GM19239 (cell line): ENCODE data around the gene NT5C3B.
A peak's percentile ranks its signal among the peaks of the same experiment; 100 is the strongest.

ENCODE experiments used
- DNase-seq: peaks from one replicate; pipeline ENCODE4 v3.0.0; 2011; ENCODE audit warnings: low spot score; ENCODE audit not compliant: insufficient read length
- FAIRE-seq: peaks from 2 replicates; lab custom pipeline; 2011; peaks lifted over from hg19 to GRCh38; lab: Jason Lieb, UNC

NT5C3B gene

DNA sequence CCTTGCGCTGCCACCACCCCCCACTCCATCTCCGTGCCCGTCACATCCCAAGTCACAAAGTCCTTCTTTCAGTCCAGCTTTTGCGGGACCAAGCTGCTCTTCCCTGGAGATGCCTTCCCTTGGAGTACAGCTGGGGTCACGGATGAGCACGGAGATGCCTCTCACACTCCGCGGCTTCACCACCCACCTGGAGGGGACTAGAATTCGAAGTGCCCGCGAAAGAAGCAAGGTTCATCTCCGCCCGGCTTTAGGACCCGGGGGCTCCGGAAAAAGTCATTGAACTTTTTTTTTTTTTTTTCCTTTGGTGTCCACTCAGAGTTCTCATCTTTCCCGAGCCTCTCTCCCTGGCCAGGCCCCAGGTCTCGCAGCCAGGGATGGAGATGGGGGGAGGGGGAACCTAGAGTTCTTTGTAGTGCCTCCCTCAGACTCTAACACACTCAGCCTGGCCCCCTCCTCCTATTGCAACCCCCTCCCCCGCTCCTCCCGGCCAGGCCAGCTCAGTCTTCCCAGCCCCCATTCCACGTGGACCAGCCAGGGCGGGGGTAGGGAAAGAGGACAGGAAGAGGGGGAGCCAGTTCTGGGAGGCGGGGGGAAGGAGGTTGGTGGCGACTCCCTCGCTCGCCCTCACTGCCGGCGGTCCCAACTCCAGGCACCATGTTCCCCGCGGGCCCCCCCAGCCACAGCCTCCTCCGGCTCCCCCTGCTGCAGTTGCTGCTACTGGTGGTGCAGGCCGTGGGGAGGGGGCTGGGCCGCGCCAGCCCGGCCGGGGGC lies 23.5 kb downstream of the NT5C3B start, which contains the start of gene FKBP10:
FKBP10 (plus strand) TSS at position 624 of the 771 bp plus-strand sequence; CDS start at position 655, 31 bp downstream.
- no peak for FAIRE-seq

DNA sequence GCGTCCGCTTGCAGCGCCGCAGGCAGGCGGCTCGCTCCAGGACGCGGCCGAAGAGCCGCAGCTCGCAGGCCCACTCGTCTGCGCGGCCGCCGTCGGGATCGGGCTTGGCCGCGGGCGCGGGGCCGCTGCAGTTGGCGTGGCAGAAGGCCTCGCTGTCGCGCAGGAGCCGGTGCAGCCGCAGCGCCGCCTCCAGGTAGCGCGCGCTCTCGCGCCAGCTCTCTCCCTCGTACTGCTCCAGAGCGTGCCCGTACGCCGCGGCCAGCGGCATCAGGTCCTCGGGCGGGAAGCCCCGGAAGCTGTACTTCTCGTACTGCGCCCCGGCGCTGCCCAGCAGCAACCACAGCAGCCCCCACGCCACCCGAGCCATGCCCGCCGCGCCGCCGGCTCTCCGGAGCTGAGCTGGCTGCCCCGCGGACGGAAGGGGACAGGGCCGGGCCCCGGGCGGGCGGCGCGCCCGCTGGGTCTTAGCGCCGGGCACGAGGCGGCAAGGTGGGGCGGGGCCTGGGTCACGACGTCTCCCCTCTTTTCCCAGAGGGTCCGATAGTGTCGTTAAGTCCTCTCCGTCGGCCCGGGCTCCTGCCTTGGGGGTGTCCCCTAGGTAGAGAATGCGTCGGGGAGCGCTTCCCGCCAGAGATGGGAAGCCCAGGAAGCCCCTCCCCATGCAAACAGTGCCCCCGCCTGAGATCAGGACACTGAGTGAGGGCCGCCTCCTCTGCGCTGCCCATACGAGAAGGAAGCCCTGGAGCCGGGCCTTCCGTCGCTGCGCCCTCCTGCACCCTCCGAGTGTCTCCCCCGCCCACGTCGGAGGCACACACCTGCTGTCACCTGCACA lies 24.3 kb downstream of the NT5C3B start, which contains the start of gene P3H4:
P3H4 (minus strand) TSS at position 401 of the 832 bp plus-strand sequence; CDS start at position 367, 34 bp downstream.
- DNase-seq = peak; percentile 75
- FAIRE-seq = no peak

More for the DNA sequence above, 23.5 kb downstream of the NT5C3B start, which contains the start of gene FKBP10:
- peak; percentile 41 for DNase-seq

DNA sequence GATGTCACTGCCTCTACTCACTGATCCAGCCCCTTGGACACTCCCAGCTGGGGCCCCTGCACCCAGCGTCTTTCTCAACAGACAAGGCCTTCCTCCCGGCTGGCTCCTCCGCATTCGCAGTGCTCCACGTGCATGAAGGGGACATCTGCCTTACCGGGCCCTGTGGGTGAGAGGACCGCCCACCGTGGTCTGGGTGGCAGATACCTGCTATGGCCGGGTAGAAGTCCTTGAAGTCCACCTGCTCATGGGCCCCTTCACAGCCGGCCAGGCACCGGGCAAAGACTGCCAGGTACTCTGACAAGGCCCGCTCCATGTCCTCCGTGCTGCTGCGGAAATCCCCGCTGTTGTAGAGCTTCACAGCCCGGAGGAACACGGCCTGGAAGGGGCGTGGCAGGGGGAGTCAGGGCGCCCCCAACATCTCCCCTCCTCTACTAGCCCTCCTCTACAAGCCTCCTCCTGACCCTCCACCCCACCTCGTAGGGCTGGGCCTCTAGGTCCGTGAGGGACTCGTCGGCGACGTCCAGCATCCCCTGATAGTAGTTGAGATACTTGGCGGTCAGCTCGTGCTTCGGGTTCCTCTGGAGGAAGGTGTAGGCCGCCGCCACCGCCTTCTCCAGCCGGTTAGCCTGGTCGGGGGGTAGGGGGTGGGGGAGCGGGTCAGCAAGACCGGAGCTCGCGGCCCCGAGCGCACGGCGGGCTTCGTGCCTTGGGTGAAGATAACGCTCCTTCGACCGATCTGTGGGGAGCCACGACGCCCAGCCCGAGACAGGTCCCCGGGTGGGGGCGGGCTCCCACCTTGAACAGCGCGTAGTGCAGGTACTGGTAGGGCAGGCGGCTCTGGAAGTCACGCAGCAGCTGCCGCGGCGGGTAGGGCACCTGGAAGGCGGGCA lies 25.1 kb downstream of the NT5C3B start:
- FAIRE-seq (no peak), DNase-seq (no peak)

DNA sequence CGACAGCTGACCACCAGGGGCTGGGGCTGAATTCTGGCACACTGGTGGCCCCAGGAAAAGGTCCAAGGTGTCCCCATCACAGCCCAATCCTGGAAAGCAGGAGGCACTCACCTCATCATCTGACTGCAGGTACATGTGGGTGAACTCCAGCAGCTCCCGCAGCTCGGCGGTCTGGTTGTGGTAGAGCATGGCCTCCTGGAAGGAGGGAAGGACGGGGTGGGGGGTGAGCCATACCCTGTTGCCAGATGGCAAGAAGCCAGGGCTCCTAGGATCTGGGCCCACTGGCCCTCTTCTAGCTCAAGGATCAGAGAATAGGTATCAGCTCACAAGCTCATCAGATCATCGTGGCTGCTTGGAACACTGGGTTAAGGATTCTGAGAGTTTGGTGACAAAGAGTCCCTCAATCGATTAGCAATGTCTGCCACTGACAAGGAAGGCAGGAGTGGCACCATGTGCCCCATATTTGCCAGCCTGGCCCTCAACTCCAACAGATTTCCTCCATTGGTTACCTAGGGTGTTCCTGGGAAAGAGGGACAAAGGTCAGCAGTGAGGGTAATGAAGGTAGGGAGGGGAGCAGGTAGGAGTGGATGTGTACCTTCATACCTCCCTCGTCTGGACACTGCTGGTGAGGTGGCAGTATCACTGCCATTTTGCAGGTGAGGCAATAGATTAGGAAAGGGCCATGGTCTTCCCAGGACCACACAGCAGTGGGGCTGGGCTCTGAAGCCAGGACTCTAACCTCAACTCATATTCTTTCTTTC lies 29.2 kb downstream of the NT5C3B start:
- no peak for FAIRE-seq

GRCh38 chr17:41803049-41804020 lies 32.7 kb downstream of the NT5C3B start:
- DNase-seq (no peak), FAIRE-seq (no peak)

More for the DNA sequence above, 29.2 kb downstream of the NT5C3B start:
- DNase-seq = no peak

DNA sequence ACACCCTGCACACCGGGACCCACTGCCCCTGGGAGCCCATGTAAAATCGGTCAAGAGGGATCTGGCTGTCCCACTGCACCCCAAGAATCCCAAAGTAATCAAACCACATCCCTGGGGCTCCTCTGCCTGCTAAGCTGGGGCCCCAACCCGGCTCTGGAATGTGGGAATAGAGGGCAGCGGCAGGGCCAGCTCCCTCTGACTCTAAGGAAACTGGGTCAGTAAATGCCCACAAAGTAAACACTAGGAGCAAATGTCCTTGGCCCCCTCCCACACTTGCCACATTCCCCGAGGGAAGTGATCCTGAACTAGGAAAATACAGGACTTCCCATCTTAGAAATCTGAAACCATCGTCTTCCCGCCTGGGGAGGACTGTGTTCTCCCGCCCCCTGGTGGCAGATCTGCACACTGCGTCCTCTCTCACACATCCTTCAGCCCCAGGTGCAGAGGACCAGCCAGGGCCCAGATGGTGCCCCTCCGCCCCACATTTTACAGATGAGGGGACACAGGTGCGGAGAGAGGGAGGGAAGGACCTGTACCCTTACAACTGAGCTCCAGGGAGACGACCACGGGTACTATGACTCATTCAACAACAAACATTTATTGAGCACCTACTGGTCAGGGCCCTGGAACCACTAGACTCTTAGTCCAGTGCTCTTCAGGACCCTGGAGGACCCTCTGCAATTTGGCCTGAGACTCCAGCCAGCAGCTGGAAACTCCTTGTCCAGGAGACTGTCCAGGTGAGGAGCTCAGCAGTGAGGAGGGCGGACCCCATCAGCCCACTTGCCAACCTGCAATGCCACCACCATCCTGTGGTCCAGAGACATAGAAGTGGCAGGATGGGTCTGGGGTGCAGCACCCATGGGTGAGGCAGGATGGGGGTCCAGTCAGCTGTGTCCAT lies 34.4 kb downstream of the NT5C3B start:
- DNase-seq = peak; percentile 86
- FAIRE-seq = peak; percentile 77

GRCh38 chr17:41800601-41801373 lies 35.2 kb downstream of the NT5C3B start:
- no peak for FAIRE-seq
- no peak for DNase-seq

DNA sequence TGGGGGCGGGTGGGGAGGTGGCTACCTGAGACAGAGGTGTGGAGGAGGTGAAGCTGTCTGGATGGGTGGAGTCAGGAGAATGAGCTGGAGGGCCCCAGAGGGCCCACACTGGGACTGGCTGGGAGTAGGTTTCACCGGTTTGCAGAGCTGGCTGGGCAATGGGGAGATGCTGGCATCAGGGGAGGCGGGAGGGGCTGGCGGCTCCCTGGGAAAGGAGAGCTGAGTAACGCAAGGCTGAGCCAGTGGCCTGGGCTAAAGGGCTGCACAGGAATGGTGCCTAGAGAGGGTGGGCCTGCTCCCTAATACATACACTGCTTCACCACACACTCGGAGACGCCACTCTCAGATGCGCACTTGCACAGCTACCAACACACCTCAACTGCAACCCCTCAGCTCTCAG lies 36.7 kb downstream of the NT5C3B start:
- FAIRE-seq (no peak), DNase-seq (no peak)

DNA sequence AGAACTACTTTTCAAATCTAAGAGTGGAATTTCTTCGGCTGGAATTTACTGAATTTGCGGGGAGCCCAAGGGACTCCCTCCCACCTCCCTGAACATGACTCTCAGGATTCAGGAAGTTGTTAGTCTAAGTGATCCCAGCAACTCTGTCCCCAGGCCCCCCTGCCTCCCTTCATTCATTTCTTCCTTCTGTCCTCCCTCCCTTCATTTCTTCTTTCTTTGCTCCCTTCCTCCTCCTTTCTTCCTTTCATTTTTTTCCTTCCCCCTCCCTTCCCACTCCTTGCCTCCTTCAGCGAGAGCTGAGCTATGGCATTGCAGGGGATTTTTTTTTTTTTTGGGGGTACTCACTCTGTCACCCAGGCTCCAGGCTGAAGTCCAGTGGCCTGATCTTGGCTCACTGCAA lies 38.7 kb downstream of the NT5C3B start:
- FAIRE-seq (no peak), DNase-seq (no peak)

DNA sequence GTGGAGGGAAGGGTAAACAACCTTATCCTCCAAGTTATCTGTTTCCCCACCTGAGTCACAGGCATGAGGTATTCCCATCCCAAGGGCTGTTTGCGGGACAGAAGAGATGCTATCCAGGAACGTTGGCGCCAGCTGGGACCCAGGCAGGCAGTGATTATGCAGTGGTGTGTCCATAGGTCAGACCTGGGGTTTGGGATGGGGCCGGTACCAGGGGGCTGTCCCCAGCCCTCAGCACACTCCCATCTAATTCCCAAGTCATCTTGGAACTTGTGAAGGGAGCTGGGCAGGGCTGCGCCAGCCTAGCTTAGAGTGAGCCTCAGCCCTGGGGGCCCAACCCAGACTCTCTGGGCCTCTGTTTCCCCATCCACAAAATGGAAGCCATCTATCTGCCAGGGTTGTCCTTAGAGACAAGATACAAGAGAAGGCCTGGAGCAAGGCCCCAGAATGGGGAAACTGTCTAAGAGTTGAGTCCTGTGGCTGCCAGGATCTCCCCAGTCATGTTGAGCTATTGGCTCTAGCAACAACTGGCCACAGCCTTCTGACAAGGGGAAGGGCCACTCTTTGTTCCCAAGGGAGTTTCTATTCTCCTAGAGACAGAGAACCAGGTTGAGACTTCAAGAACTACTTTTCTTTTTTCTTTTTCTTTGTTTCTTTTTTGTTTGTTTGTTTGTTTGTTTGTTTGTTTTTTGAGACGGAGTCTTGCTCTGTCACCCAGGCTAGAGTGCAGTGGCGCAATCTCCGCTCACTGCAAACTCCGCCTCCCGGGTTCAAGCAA lies 39.7 kb downstream of the NT5C3B start:
- DNase-seq (no peak), FAIRE-seq (no peak)

DNA sequence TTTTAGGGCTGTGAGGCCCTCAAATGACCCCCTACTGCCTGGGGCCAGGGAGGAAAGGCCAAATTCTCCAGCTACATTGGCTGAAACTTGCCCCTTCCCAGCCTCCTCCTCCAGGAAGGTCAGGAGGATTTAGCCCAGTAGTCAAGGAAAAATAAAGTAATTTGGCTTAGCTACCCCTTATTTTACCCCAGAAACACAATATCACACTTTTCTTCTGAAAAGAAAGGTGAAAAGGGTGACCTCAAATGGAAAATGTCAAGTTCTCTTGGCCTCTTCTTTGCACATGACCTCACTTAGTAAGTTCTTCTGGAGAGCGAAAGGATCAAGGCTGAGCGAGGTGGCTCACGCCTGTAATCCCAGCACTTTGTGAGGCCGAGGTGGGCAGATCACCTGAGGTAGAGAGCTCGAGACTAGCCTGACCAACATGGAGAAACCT lies 41.5 kb downstream of the NT5C3B start:
- DNase-seq = no peak
- FAIRE-seq = no peak

DNA sequence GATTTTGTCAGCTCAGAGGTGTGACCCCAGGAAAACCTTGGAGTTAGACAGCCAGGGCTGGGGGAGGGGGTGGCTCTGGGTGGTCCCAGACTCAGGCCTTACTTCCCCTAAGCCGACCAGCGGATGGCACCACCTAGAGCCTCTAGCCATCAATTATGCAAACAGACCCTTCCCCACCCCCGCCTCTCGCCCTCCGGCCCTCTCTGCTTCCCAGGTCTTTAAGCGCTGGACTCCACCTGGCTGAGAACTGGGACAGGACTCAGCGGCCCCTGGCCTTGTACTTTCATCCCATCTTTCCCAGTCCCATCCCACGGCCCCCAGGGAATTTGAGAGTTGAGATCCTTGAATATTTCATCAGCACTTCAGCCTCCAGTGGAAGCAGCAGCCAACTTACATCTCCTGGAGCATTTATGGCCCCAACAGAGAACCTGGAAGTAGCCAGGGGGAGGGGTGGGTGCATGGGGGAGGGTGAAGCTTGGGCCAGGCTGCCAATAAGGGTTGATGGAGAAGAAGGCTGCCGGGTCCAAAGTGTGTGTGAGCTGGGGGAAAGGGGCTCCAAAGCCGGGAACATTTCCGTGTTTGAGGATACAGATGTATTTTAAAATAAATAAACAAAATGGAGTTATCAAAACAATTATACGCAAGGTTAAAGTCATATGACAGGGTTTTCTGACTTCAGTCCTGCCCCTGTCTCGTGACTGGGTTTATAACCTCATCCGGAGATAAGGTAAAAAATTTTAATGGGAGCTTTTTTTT lies 42.1 kb downstream of the NT5C3B start:
- DNase-seq = no peak
- FAIRE-seq = no peak

GRCh38 chr17:41792845-41793783 lies 42.9 kb downstream of the NT5C3B start:
- no peak for FAIRE-seq
- no peak for DNase-seq

DNA sequence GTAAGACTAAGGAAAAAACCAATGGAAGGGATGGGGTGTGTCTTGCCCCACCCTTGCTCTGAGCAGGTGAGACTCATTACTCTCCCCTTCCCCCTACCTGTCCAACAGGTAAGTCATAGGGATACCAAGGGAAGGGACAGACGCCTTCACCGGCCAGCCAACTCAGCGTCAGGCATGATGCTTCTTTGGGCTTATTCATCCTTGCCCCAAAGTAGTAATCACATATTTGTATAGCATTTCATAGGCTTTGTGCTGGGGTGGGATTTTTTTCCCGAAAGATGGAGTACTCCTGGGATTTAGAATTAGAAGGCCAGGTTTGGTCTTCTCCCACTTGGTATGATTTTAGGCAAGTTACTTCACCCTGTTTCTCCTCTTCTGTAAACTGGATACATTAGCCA lies 49.0 kb downstream of the NT5C3B start:
- FAIRE-seq = no peak
- no peak for DNase-seq
